ENCODE data around the gene DCAF5. TPM values are rescaled to one million over a fixed set of nuclear protein-coding genes. Genes with fewer than 3 reads are reported as not detected.

The DCAF5 gene
- polyA plus RNA-seq, 3 donors from 2014 or later = 68.7 to 121 (median 71.6) TPM

- Mint-ChIP-seq H3K27me3 (ENCODE audit: low read depth in 3 of 3) (no peaks in the 10 kb centered on the region), H3K36me3 (peaks cover 0 to under 1% (median 0%) of the 10 kb centered on the region in 3 donors), H3K27ac (peak overlapping the region; percentile 14 to 58 (median 28)), H3K4me1 (peaks cover 71 to 89% of the 10 kb centered on the region in 2 donors), H3K4me3 (peak overlapping the region in 1 of 5 donors; percentile 16), H3K9me3 (no peaks in the 10 kb centered on the region)
- no peak for DNase-seq
These were observed 19.5 kb downstream of the DCAF5 start for GRCh38 chr14:69133206-69134125.

- no peaks in the 10 kb centered on the region for H3K9me3 Mint-ChIP-seq
- H3K4me1 Mint-ChIP-seq = peaks cover 64 to 89% of the 10 kb centered on the region in 2 donors
- H3K4me3 Mint-ChIP-seq = no peak overlapping the region
- H3K27ac Mint-ChIP-seq = peak overlapping the region; percentile 11 to 58 (median 46)
- no peak for DNase-seq
- no peaks in the 10 kb centered on the region for H3K36me3 Mint-ChIP-seq
- no peaks in the 10 kb centered on the region for H3K27me3 Mint-ChIP-seq (ENCODE audit: low read depth in 3 of 3)
These were observed 20.3 kb downstream of the DCAF5 start for GRCh38 chr14:69132513-69133181.

- Mint-ChIP-seq H3K4me3 (no peak overlapping the region), H3K36me3 (no peaks in the 10 kb centered on the region), H3K9me3 (no peaks in the 10 kb centered on the region), H3K4me1 (peaks cover 67 to 97% of the 10 kb centered on the region in 2 donors), H3K27me3 (ENCODE audit: low read depth in 3 of 3) (no peaks in the 10 kb centered on the region), H3K27ac (peak overlapping the region in 4 of 6 donors; percentile 15 to 53 (median 36))
- DNase-seq = no peak
These were observed 21.7 kb downstream of the DCAF5 start for GRCh38 chr14:69131176-69131575.

GRCh38 chr14:69129264-69129880, 23.5 kb downstream of the DCAF5 start:
- DNase-seq = peak; percentile 59 to 68 (median 65)
- Mint-ChIP-seq H3K9me3 (no peaks in the 10 kb centered on the region), H3K4me1 (peaks cover 68 to 98% of the 10 kb centered on the region in 2 donors), H3K27ac (peak overlapping the region; percentile 37 to 69 (median 56)), H3K4me3 (peak overlapping the region in 1 of 5 donors; percentile 12), H3K27me3 (ENCODE audit: low read depth in 3 of 3) (no peaks in the 10 kb centered on the region), H3K36me3 (no peaks in the 10 kb centered on the region)

GRCh38 chr14:69118305-69118704, 34.6 kb downstream of the DCAF5 start:
- H3K4me3 Mint-ChIP-seq = no peak overlapping the region
- H3K4me1 Mint-ChIP-seq = peaks cover 50 to 74% of the 10 kb centered on the region in 2 donors
- no peaks in the 10 kb centered on the region for H3K9me3 Mint-ChIP-seq
- H3K36me3 Mint-ChIP-seq = peaks cover 0 to 28% (median 22%) of the 10 kb centered on the region in 3 donors
- DNase-seq = no peak
- peaks cover 0 to 2% (median 0%) of the 10 kb centered on the region in 3 donors for H3K27me3 Mint-ChIP-seq (ENCODE audit: low read depth in 3 of 3)
- H3K27ac Mint-ChIP-seq = peak overlapping the region in 1 of 6 donors; percentile 7

- Mint-ChIP-seq H3K27me3 (ENCODE audit: low read depth in 3 of 3) (peaks cover 0 to 2% (median 0%) of the 10 kb centered on the region in 3 donors), H3K27ac (peak overlapping the region in 3 of 6 donors; percentile 3 to 32 (median 7)), H3K4me3 (no peak overlapping the region), H3K4me1 (peaks cover 41 to 69% of the 10 kb centered on the region in 2 donors), H3K9me3 (no peaks in the 10 kb centered on the region), H3K36me3 (peaks cover 0 to 28% (median 22%) of the 10 kb centered on the region in 3 donors)
- no peak for DNase-seq
These were observed 35.7 kb downstream of the DCAF5 start for GRCh38 chr14:69117020-69117767.

- Mint-ChIP-seq H3K27ac (peak overlapping the region in 2 of 6 donors; percentile 36 to 54), H3K36me3 (peaks cover 0 to 28% (median 25%) of the 10 kb centered on the region in 3 donors), H3K4me3 (no peak overlapping the region), H3K9me3 (no peaks in the 10 kb centered on the region), H3K27me3 (ENCODE audit: low read depth in 3 of 3) (peaks cover 0 to 2% (median 0%) of the 10 kb centered on the region in 3 donors), H3K4me1 (peaks cover 25 to 53% of the 10 kb centered on the region in 2 donors)
- no peak for DNase-seq
These were observed 37.3 kb downstream of the DCAF5 start for GRCh38 chr14:69115407-69116185.

GRCh38 chr14:69114763-69115162, 38.2 kb downstream of the DCAF5 start:
- Mint-ChIP-seq H3K4me3 (no peak overlapping the region), H3K4me1 (peaks cover 20 to 44% of the 10 kb centered on the region in 2 donors), H3K27me3 (ENCODE audit: low read depth in 3 of 3) (peaks cover 0 to 2% (median 0%) of the 10 kb centered on the region in 3 donors), H3K36me3 (peaks cover 0 to 27% (median 25%) of the 10 kb centered on the region in 3 donors), H3K27ac (no peak overlapping the region), H3K9me3 (no peaks in the 10 kb centered on the region)
- DNase-seq = no peak

GRCh38 chr14:69108358-69108757, 44.6 kb downstream of the DCAF5 start:
- H3K27ac Mint-ChIP-seq = peak overlapping the region in 1 of 6 donors; percentile 2
- H3K4me3 Mint-ChIP-seq = no peak overlapping the region
- H3K27me3 Mint-ChIP-seq (ENCODE audit: low read depth in 3 of 3) = no peaks in the 10 kb centered on the region
- peaks cover 0 to 27% (median 0%) of the 10 kb centered on the region in 3 donors for H3K36me3 Mint-ChIP-seq
- H3K9me3 Mint-ChIP-seq = no peaks in the 10 kb centered on the region
- no peak for DNase-seq
- H3K4me1 Mint-ChIP-seq = peaks cover 7 to 27% of the 10 kb centered on the region in 2 donors

GRCh38 chr14:69107407-69108003, 45.4 kb downstream of the DCAF5 start:
- Mint-ChIP-seq H3K36me3 (peaks cover 0 to 27% (median 0%) of the 10 kb centered on the region in 3 donors), H3K4me1 (peaks cover 7 to 23% of the 10 kb centered on the region in 2 donors), H3K27me3 (ENCODE audit: low read depth in 3 of 3) (no peaks in the 10 kb centered on the region), H3K9me3 (no peaks in the 10 kb centered on the region), H3K27ac (no peak overlapping the region), H3K4me3 (no peak overlapping the region)
- DNase-seq = peak; percentile 28 to 44 (median 42)

- H3K27me3 Mint-ChIP-seq (ENCODE audit: low read depth in 3 of 3) = no peaks in the 10 kb centered on the region
- H3K4me3 Mint-ChIP-seq = no peak overlapping the region
- no peak overlapping the region for H3K27ac Mint-ChIP-seq
- no peak for DNase-seq
- H3K36me3 Mint-ChIP-seq = peaks cover 0 to 27% (median 0%) of the 10 kb centered on the region in 3 donors
- H3K9me3 Mint-ChIP-seq = no peaks in the 10 kb centered on the region
- peaks cover 8 to 26% of the 10 kb centered on the region in 2 donors for H3K4me1 Mint-ChIP-seq
These were observed 46.5 kb downstream of the DCAF5 start for GRCh38 chr14:69106451-69106850.

GRCh38 chr14:69105326-69105725, 47.6 kb downstream of the DCAF5 start:
- Mint-ChIP-seq H3K9me3 (no peaks in the 10 kb centered on the region), H3K4me3 (no peak overlapping the region), H3K36me3 (peaks cover 0 to 21% (median 0%) of the 10 kb centered on the region in 3 donors), H3K27me3 (ENCODE audit: low read depth in 3 of 3) (no peaks in the 10 kb centered on the region), H3K4me1 (peaks cover 11 to 34% of the 10 kb centered on the region in 2 donors), H3K27ac (no peak overlapping the region)
- no peak for DNase-seq

All from immature natural killer cell (primary cell).